ENCODE data around the gene LRRFIP1. TPM values are rescaled to one million over a fixed set of nuclear protein-coding genes. Genes with fewer than 3 reads are reported as not detected.

Gene LRRFIP1
- total and polyA plus RNA-seq, 2 donors (not counting 3 experiments of a cell fraction or from before 2014, with no cell fraction given): 39.2 to 179 TPM

- H3K27ac ChIP-seq (ENCODE audit: insufficient read depth, low read depth, low read length): no peak overlapping the region
- dilution Hi-C loops (cut with MboI; ENCODE audit: extremely low pct_ligation_motif_present, low sequenced_read_pairs): no loop called here
- H3K4me3 ChIP-seq (replicated peaks in 1 of 3; ENCODE audit: insufficient read depth in 1 of 3, low read depth in 1 of 3, low read length in 3 of 3): no peak overlapping the region
- no peak for FAIRE-seq
- ChIA-PET POLR2A (no interaction called here), CTCF (interaction anchor here (4.0 kb wide), 1 partner anchor 63 kb away, joined by 19 read pairs; no protein-coding TSS in a partner anchor)
- H3K9me1 ChIP-seq (replicated peaks; ENCODE audit: control insufficient read depth, extremely low read depth, insufficient read depth, low read length): no peaks in the 10 kb centered on the region
- no TSS peak for BruUV-seq (replicated peaks)
- peaks cover 50% of the 10 kb centered on the region for H3K4me1 ChIP-seq (ENCODE audit: control insufficient read depth, extremely low read depth, insufficient read depth, low read length)
- intact Hi-C loops (cut with micrococcal nuclease): loop anchor here (2.0 kb wide), 1 partner anchor 61 kb away; no protein-coding TSS in a partner anchor
- peak; percentile 19 for DNase-seq (ENCODE audit: low read depth, low spot score)
- TF ChIP-seq JUN (IDR thresholded peaks at IDR 0.05; ENCODE audit: borderline replicate concordance, insufficient read depth, insufficient read length, low read depth) (no peak), MAX (IDR thresholded peaks at IDR 0.05; ENCODE audit: insufficient read depth, insufficient read length) (no peak), GATA2 (IDR thresholded peaks at IDR 0.05; ENCODE audit: insufficient read depth, insufficient read length, low read depth, low read length) (no peak), MYC (IDR thresholded peaks at IDR 0.05; ENCODE audit: low read depth, low read length) (no peak), POLR2A (IDR thresholded peaks at IDR 0.05; ENCODE audit: low read depth, low read length) (no peak), FOS (IDR thresholded peaks at IDR 0.05; ENCODE audit: borderline replicate concordance, insufficient read depth, low read length) (no peak), CTCF (IDR thresholded peaks at IDR 0.05; ENCODE audit: extremely low read depth in 1 of 2, insufficient read depth in 1 of 2, low read depth in 1 of 2, low read length in 2 of 2) (no peak), POLR2AphosphoS5 (IDR thresholded peaks at IDR 0.05; ENCODE audit: insufficient read depth, low read depth, low read length) (no peak), EZH2 (IDR thresholded peaks at IDR 0.05; ENCODE audit: borderline replicate concordance, low read depth, low read length, severe bottlenecking) (no peak)
- H3K9me3 ChIP-seq (replicated peaks; ENCODE audit: control insufficient read depth, insufficient read depth, low read length): no peaks in the 10 kb centered on the region
- H3K36me3 ChIP-seq (ENCODE audit: control insufficient read depth in 2 of 2, extremely low read depth in 1 of 2, insufficient read depth in 2 of 2, low read length in 2 of 2): no peaks in the 10 kb centered on the region
- no peaks in the 10 kb centered on the region for H4K20me1 ChIP-seq (replicated peaks; ENCODE audit: control insufficient read depth, extremely low read depth, insufficient read depth, low read length)
- peak overlapping the region; percentile 26 for H3K4me2 ChIP-seq (ENCODE audit: insufficient read depth, low read length)
- peaks cover 70% of the 10 kb centered on the region for H3K79me2 ChIP-seq (ENCODE audit: control insufficient read depth, insufficient read depth, low read length)
- H2AFZ ChIP-seq (ENCODE audit: low read depth, low read length): no peak overlapping the region
- no peaks in the 10 kb centered on the region for H3K27me3 ChIP-seq (ENCODE audit: control insufficient read depth in 2 of 2, insufficient read depth in 2 of 2, low read length in 2 of 2)
- H3K9ac ChIP-seq (replicated peaks; ENCODE audit: extremely low read depth, insufficient read depth, low read length): no peak overlapping the region
These were observed 108.4 kb downstream of the LRRFIP1 start for GRCh38 chr2:237735798-237736197.

Measured in endothelial cell of umbilical vein (primary cell).